Myocyte (in vitro differentiated cells): ENCODE results near the gene ALDH1B1. TPM values are rescaled to one million over a fixed set of nuclear protein-coding genes. Genes with fewer than 3 reads are reported as not detected.

Source experiments
- DNase-seq: peaks from one replicate; pipeline ENCODE4 v3.0.0-alpha.2; 2012; ENCODE audit warnings: low read depth
- total RNA-seq: library from RNA; depleted of rRNA; stranded (reverse); fragments of >200 nt; gene quantifications from 2 replicates; pipeline ENCODE4 v1.2.3, GENCODE V29; 2014

The ALDH1B1 gene
- total RNA-seq, 1 donor from 2014 or later = 147 TPM

DNA sequence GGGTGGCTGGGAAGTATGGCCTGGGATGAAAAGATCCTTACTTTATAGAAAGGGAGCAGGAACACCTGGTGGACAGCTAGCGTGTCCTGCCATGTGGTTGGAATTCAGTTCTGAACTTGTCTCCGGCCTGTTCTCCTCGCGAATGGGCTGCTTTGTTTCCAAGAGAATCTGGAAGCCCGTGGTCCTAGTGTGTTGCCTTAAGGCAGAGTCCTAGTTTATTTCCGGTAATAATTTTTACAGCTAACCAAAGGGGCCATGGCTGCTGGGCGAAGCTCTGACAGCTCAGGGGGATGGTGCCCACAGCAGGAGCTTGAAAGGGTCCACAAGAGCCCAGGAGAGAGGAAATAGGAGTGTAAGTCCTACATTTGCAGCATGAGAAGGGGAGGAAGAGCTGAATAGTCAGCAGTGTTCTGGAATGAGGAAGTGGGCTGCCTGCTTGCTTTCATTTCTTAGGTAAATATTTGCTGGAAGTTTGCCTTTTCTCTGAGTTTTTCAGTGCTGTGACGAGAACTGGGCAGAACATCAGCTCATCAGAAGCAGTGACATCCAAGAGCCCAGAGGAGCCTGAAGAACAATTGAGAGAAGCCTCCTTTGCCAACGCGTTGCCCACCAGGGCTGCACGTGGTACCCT lies 44.8 kb downstream of the ALDH1B1 start:
- DNase-seq = no peak

GRCh38 chr9:38439291-38439915 lies 46.9 kb downstream of the ALDH1B1 start:
- DNase-seq = no peak

- DNase-seq = no peak
These were observed 47.4 kb downstream of the ALDH1B1 start for GRCh38 chr9:38439916-38440301.

- no peak for DNase-seq
These were observed 48.0 kb downstream of the ALDH1B1 start for GRCh38 chr9:38440516-38440915.

GRCh38 chr9:38441347-38442085 lies 49.0 kb downstream of the ALDH1B1 start:
- no peak for DNase-seq

DNA sequence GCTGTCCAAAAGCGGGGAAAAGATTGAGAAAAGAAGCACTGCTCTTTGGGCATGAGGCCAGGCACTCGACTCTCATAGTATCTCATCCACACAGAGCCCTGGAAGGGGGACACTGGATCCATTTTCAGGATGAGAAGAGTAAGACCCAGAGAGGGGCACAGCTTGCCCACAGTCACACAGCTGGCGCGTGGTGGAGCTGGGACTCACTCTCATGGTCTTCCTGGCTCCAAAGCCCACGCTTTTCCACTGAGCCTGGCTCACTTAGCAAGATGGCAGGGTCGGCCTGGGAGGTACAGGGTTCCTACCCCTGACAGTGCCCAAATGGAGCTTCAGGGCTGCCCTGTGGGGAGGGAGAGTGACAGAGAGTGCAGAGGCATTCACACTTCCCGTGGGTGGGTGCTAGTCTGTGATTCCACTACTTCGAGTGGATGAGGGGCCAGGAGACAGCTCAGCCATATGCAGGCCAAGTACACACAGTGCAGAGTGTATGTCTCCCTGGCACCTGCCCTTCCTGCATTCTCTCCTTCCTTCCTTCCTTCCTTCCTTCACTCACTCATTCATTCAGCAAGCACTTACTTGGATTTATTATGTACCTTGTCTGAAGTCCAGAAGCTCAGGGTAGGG lies 50.1 kb downstream of the ALDH1B1 start:
- no peak for DNase-seq

DNA sequence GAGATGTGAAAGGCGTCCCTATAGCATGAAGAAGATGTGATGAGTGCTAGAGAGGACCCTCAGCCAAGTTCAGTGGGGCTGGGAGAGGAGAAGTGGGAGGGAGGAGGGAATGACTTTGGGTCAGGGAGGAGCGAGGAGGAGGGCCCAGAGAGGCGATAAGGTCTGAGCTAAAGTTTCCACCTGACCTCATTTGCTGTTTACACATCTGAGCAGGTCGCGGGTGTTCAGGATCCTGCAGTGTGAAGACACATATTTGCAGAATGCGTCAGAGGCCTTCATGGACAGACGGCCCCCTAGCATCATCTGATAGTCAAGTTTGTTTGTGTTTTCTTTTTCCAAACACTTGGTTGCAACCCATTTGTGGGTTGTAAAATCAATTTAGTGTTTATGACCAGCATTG lies 50.7 kb downstream of the ALDH1B1 start:
- DNase-seq = no peak

DNA sequence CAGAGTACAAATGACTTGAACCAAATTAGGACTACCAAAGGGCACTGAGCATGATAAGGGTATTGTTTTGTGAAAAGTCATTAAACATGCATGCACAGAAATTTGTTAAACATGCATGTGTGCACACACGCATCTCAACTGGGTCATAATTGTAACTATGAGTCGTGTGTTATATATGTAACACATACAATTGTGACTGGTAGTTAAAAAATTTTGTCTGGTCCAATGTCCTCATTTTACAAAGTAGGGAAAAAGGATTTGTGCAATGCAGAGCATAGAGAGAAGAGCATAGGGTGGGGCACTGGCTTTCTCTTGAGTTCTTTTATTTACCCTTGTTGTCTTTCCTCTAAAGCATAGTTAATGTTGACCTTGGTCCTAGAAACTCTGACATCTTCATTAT lies 51.1 kb downstream of the ALDH1B1 start:
- no peak for DNase-seq

- no peak for DNase-seq
These were observed 52.9 kb downstream of the ALDH1B1 start for GRCh38 chr9:38445154-38446043.

- DNase-seq = no peak
These were observed 55.2 kb downstream of the ALDH1B1 start for GRCh38 chr9:38447703-38448102.

Other genes starting within 250 kb of the ALDH1B1 start
- 22.9 and 37.9 TPM in 2 replicates for gene IGFBPL1, start 31.8 kb downstream of the ALDH1B1 start, total RNA-seq
- gene ANKRD18A, start 227.9 kb downstream of the ALDH1B1 start, total RNA-seq = 0.24 and 0.73 TPM in 2 replicates